ENCODE results near the gene CAPN2. TPM values are rescaled to one million over a fixed set of nuclear protein-coding genes. Genes with fewer than 3 reads are reported as not detected.

CAPN2 gene
- total RNA-seq, 2 donors from 2014 or later, result 61.4 to 72.3 TPM

- Histone ChIP-seq H3K4me3 (no peak overlapping the region), H3K36me3 (peaks cover 31% of the 10 kb centered on the region), H3K9me3 (no peaks in the 10 kb centered on the region), H3K27ac (no peak overlapping the region), H3K4me1 (peaks cover 0 to 51% of the 10 kb centered on the region in 2 donors), H3K27me3 (no peaks in the 10 kb centered on the region)
- DNase-seq (ENCODE audit: low spot score), result no peak
- no peak for TF ChIP-seq CTCF (IDR thresholded peaks at IDR 0.05)
Observed at GRCh38 chr1:223723351-223723904, 11.1 kb downstream of the CAPN2 start.

- no peak overlapping the region for H3K4me3 ChIP-seq
- H3K27me3 ChIP-seq, result no peaks in the 10 kb centered on the region
- H3K27ac ChIP-seq, result no peak overlapping the region
- no peaks in the 10 kb centered on the region for H3K9me3 ChIP-seq
- peaks cover 0 to 51% of the 10 kb centered on the region in 2 donors for H3K4me1 ChIP-seq
- peaks cover 28% of the 10 kb centered on the region for H3K36me3 ChIP-seq
- DNase-seq (ENCODE audit: low spot score), result no peak
- TF ChIP-seq CTCF (IDR thresholded peaks at IDR 0.05), result no peak
Observed at GRCh38 chr1:223724376-223724775, 12.0 kb downstream of the CAPN2 start.

GRCh38 chr1:223725578-223725977, 13.2 kb downstream of the CAPN2 start:
- Histone ChIP-seq H3K27ac (peak overlapping the region; percentile 68 to 71), H3K9me3 (no peaks in the 10 kb centered on the region), H3K36me3 (peaks cover 16% of the 10 kb centered on the region), H3K4me1 (peaks cover 0 to 56% of the 10 kb centered on the region in 2 donors), H3K4me3 (no peak overlapping the region), H3K27me3 (no peaks in the 10 kb centered on the region)
- TF ChIP-seq CTCF (IDR thresholded peaks at IDR 0.05), result no peak
- DNase-seq (ENCODE audit: low spot score), result no peak

- Histone ChIP-seq H3K4me1 (peaks cover 0 to 56% of the 10 kb centered on the region in 2 donors), H3K9me3 (no peaks in the 10 kb centered on the region), H3K36me3 (peaks cover 14% of the 10 kb centered on the region), H3K4me3 (no peak overlapping the region), H3K27ac (peak overlapping the region; percentile 68 to 71), H3K27me3 (no peaks in the 10 kb centered on the region)
- TF ChIP-seq CTCF (IDR thresholded peaks at IDR 0.05), result no peak
- peak; percentile 89 for DNase-seq (ENCODE audit: low spot score)
Observed at GRCh38 chr1:223726380-223727001, 14.2 kb downstream of the CAPN2 start.

GRCh38 chr1:223727541-223727940, 15.2 kb downstream of the CAPN2 start:
- Histone ChIP-seq H3K9me3 (no peaks in the 10 kb centered on the region), H3K27ac (peak overlapping the region; percentile 68 to 71), H3K36me3 (peaks cover 14% of the 10 kb centered on the region), H3K4me3 (no peak overlapping the region), H3K27me3 (no peaks in the 10 kb centered on the region), H3K4me1 (peaks cover 0 to 63% of the 10 kb centered on the region in 2 donors)
- no peak for DNase-seq (ENCODE audit: low spot score)
- no peak for TF ChIP-seq CTCF (IDR thresholded peaks at IDR 0.05)

Data from right atrium auricular region (tissue), 2 donors.